SK-N-SH (cell line): Measurements from ENCODE around the gene AKAP11. TPM values are rescaled to one million over a fixed set of nuclear protein-coding genes. Genes with fewer than 3 reads are reported as not detected.

ENCODE experiments used
- CTCF ChIA-PET: fragments of 300-600, 350-600 bp; formaldehyde crosslinking; extraction: SDS; loops from one replicate; lab custom pipeline; 2021; lab: Yijun Ruan, JAX
- POLR2A ChIA-PET: fragments of 350-600 bp; sonication (Branson Sonifier 250); formaldehyde crosslinking; extraction: SDS; loops from one replicate; lab custom pipeline; 2020; ENCODE audit warnings: antibody characterized with exemption, inconsistent platforms; lab: Yijun Ruan, JAX
- DNase-seq: peaks from one replicate; pipeline ENCODE4 v3.0.0; 2012
- H2AFZ ChIP-seq: fragments of 200-600 bp; sonication (generic); 2 replicates; pipeline ENCODE4 v1.8.1; 2016; ENCODE audit warnings: antibody characterized with exemption, mild to moderate bottlenecking, low read depth
- H3F3A ChIP-seq: fragments of 200-600 bp; sonication (generic); replicated peaks from 2 replicates; pipeline ENCODE3; 2016; ENCODE audit warnings: antibody characterized with exemption, mild to moderate bottlenecking; ENCODE audit not compliant: insufficient read depth
- H3K27ac ChIP-seq, 2 experiments: fragments of 200-500 bp in 1 of 2; fragments of 200-600 bp in 1 of 2; sonication (Bioruptor generic) in 1 of 2; sonication (generic), shearing (Covaris generic) in 1 of 2; 2 replicates each; pipeline versions ENCODE4 v1.5.1 to v1.6.1; 2014 to 2016; ENCODE audit warnings: low read depth in 2 of 2, inconsistent platforms in 1 of 2, low read length in 1 of 2, mild to moderate bottlenecking in 1 of 2, mixed read lengths in 1 of 2
- H3K27me3 ChIP-seq: fragments of 200-600 bp; sonication (generic), shearing (Covaris generic); 2 replicates; pipeline ENCODE4 v1.6.1; 2016; ENCODE audit warnings: mixed run types; ENCODE audit not compliant: insufficient read depth
- H3K36me3 ChIP-seq, 2 experiments: fragments of 200-500 bp in 1 of 2; fragments of 200-600 bp in 1 of 2; sonication (Bioruptor generic) in 1 of 2; sonication (generic) in 1 of 2; replicated peaks in 1 of 2; 2 replicates each; pipeline versions ENCODE3 to v1.5.1; 2014 to 2016; ENCODE audit warnings: low read length in 1 of 2, mild to moderate bottlenecking in 1 of 2; ENCODE audit not compliant: insufficient read depth in 2 of 2, control insufficient read depth in 1 of 2
- H3K4me1 ChIP-seq, 2 experiments: fragments of 200-500 bp in 1 of 2; fragments of 200-600 bp in 1 of 2; sonication (Bioruptor generic) in 1 of 2; sonication (generic), shearing (Covaris generic) in 1 of 2; 2 replicates each; pipeline versions ENCODE4 v1.5.1 to v1.6.1; 2014 to 2016; ENCODE audit warnings: low read depth in 1 of 2, low read length in 1 of 2, mixed run types in 1 of 2; ENCODE audit not compliant: insufficient read depth in 2 of 2, control insufficient read depth in 1 of 2
- H3K4me2 ChIP-seq: fragments of 200-600 bp; sonication (generic), shearing (Covaris generic); 2 replicates; pipeline ENCODE4 v1.6.1; 2017; ENCODE audit warnings: mixed run types
- H3K4me3 ChIP-seq, 2 experiments: fragments of 200-500 bp in 1 of 2; fragments of 200-600 bp in 1 of 2; sonication (Bioruptor generic) in 1 of 2; sonication (generic), shearing (Covaris generic) in 1 of 2; 2 replicates each; pipeline versions ENCODE4 v1.5.1 to v1.8.1; 2014 to 2016; ENCODE audit warnings: low read depth in 2 of 2, inconsistent platforms in 1 of 2, low read length in 1 of 2, mild to moderate bottlenecking in 1 of 2, mixed read lengths in 1 of 2, moderate library complexity in 1 of 2
- H3K79me2 ChIP-seq: fragments of 200-600 bp; sonication (generic); 2 replicates; pipeline ENCODE4 v1.8.1; 2017; ENCODE audit warnings: mild to moderate bottlenecking; ENCODE audit not compliant: insufficient read depth
- H3K9ac ChIP-seq: fragments of 200-600 bp; sonication (generic); 2 replicates; pipeline ENCODE4 v1.6.1; 2017; ENCODE audit warnings: mixed run types
- H3K9me2 ChIP-seq: fragments of 200-600 bp; sonication (generic); 2 replicates; pipeline ENCODE4 v1.6.1; 2017; ENCODE audit warnings: mixed run types
- H3K9me3 ChIP-seq: fragments of 200-600 bp; sonication (generic); 2 replicates; pipeline ENCODE4 v1.6.1; 2017; ENCODE audit warnings: mixed run types, mild to moderate bottlenecking, moderate library complexity
- H4K20me1 ChIP-seq: fragments of 200-600 bp; sonication (generic); 2 replicates; pipeline ENCODE4 v1.6.1; 2017; ENCODE audit warnings: mild to moderate bottlenecking, mixed run types; ENCODE audit not compliant: insufficient read depth
- CHD2 ChIP-seq: fragments of 150-350 bp; IDR thresholded peaks from 2 replicates; pipeline ENCODE4 v1.6.1; 2018; ENCODE audit warnings: low read length; ENCODE audit not compliant: partially characterized antibody
- ELF1 ChIP-seq: IDR thresholded peaks from 2 replicates; pipeline ENCODE4 v1.4.0; 2012
- GABPA ChIP-seq: IDR thresholded peaks from 2 replicates; pipeline ENCODE4 v1.4.0; 2012; ENCODE audit warnings: low read depth, mild to moderate bottlenecking
- GATA2 ChIP-seq: sonication (generic); formaldehyde crosslinking; IDR thresholded peaks from 2 replicates; pipeline ENCODE4 v1.5.0; 2020; ENCODE audit warnings: mild to moderate bottlenecking, missing genetic modification reagents
- NFIC ChIP-seq: IDR thresholded peaks from 2 replicates; pipeline ENCODE4 v1.4.0; 2012; ENCODE audit warnings: borderline replicate concordance
- PBX3 ChIP-seq: IDR thresholded peaks from 2 replicates; pipeline ENCODE4; 2012
- RAD21 ChIP-seq: IDR thresholded peaks from 2 replicates; pipeline ENCODE4 v1.6.1; 2012; ENCODE audit warnings: mild to moderate bottlenecking, low read length
- RCOR1 ChIP-seq: fragments of 150-350 bp; IDR thresholded peaks from 2 replicates; pipeline ENCODE4 v1.6.1; 2017; ENCODE audit warnings: antibody characterized with exemption, low read length
- REST ChIP-seq: IDR thresholded peaks from 2 replicates; pipeline ENCODE4 v1.6.1; 2012; ENCODE audit warnings: mild to moderate bottlenecking, low read depth, low read length, moderate library complexity
- SMC3 ChIP-seq: IDR thresholded peaks from 2 replicates; pipeline ENCODE4 v1.6.1; 2012; ENCODE audit warnings: low read depth, low read length, improper control_type of control experiment
- TCF12 ChIP-seq: IDR thresholded peaks from 2 replicates; pipeline ENCODE4 v1.4.0; 2012
- ZBTB33 ChIP-seq: IDR thresholded peaks from 2 replicates; pipeline ENCODE4 v1.4.0; 2012; ENCODE audit warnings: low read depth, borderline replicate concordance
- WGBS: methylation state at CpG from one replicate; pipeline ENCODE4 v1.1.6; 2017; ENCODE audit warnings: low lambda C conversion rate; 5-methylcytosine and 5-hydroxymethylcytosine counted together
- polyA plus RNA-seq, 3 experiments: library from polyadenylated mRNA; depleted of rRNA; stranded (reverse); fragments of >200 nt; gene quantifications; 2 replicates each; pipeline ENCODE4 v1.2.3, GENCODE V29; 2012

Gene AKAP11
- polyA plus RNA-seq, 1 of the 3 experiments (the other 2 are of a cell fraction), result 5.6 TPM

- Histone ChIP-seq H3K27me3 (no peaks in the 10 kb centered on the region), H3K4me3 (no peak overlapping the region), H3F3A (no peaks in the 10 kb centered on the region), H3K27ac (peak overlapping the region in 1 of 2 experiments; percentile 12; a peak in 1 of 4 replicates), H2AFZ (no peak overlapping the region), H3K4me2 (no peak overlapping the region), H3K9me2 (no peaks in the 10 kb centered on the region), H3K36me3 (no peaks in the 10 kb centered on the region), H3K79me2 (no peaks in the 10 kb centered on the region), H4K20me1 (no peaks in the 10 kb centered on the region), H3K9me3 (no peaks in the 10 kb centered on the region), H3K4me1 (peaks cover 4 to 12% of the 10 kb centered on the region in 2 experiments; a peak in 2 of 4 replicates), H3K9ac (no peak overlapping the region)
- CTCF ChIA-PET, result no interaction called here
- TF ChIP-seq REST (no peak), GABPA (no peak), TCF12 (0 out of 2 replicates have a peak, but pooled peaks have one; percentile 7), SMC3 (no peak), RCOR1 (no peak), RAD21 (no peak), PBX3 (peak; percentile 35; the same call in 1 of the 2 replicates), ELF1 (0 out of 2 replicates have a peak, but pooled peaks have one; percentile 12), ZBTB33 (no peak), CHD2 (no peak), GATA2 (CRISPR knock-in tag) (no peak), NFIC (0 out of 2 replicates have a peak, but pooled peaks have one; percentile 18)
- 88% methylated on average over 3 of the region's 3 CpGs for WGBS
- POLR2A ChIA-PET, result no interaction called here
- no peak for DNase-seq
Observed at GRCh38 chr13:42266473-42266872, 5.5 kb upstream of the AKAP11 start.
